HG03039 (cell line): Measurements from ENCODE around the gene SPATA18.
"Not testable (repeated sequence)": the region's sequence is repeated elsewhere in the genome, so short reads cannot be mapped to it uniquely, and the experiment has no call there.

Experiments
- ATAC-seq: cut with Tn5 transposase; IDR thresholded peaks from one replicate; pipeline ENCODE4 v1.9.1; 2021; ENCODE audit warnings: mild to moderate bottlenecking, moderate library complexity; ENCODE audit not compliant: unreplicated experiment

SPATA18 gene

DNA sequence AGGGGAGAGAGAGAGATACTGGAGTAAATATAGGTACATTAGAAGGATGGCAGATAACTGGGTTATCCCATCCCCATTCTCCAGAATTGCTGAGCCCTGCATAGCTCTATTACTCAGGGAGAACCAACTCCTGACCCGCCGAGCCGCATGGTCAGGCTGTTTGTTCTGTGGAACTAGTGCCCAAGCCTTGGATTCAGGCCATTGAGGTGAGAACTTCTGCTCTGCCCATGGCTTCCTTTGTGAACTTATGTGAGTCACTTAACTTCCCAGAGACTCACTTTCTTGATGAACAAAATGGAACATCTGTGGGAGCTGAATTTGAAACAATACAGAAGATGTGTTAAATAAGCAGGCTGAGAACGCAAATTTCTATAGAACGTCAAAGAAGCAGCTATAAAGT is 54.2 kb downstream of the SPATA18 start:
- ATAC-seq: no peak

DNA sequence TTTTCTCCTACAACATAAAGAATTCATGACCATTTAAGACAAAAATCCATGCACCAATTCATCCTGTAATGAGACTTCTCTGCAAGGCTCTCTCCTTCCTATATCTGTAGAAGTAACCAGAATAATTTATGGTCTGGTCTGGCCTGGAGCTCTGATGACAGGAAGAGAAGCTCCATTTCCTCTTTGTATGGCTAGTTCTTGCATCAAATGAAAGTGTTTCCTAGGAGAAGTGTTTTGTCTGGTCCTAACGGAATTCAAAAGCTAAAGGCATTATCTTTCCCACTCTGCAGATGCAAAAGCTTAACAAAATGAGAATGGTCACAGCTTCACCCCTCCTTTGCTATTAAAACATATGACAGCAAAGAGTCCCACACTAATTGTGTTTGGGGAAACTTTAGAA is 55.1 kb downstream of the SPATA18 start:
- ATAC-seq: no peak

DNA sequence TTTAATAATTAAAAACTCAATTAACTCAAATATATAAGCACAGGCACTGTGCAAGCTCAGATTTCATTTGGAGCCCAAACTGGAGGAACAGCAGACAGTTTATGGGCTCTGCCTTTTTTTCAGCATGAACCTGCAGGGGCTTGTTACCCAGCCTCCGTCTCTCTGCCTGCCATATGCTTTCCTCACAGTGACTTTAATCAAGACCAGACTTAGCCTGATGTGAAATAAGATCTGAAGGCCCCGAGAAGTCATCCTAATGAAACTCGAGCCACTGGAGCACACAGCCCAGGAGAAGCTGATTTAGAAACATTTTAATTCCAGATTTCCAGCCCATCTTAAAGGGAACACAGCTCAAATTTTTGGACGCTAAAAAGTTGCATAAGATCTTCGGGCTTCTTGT is 55.6 kb downstream of the SPATA18 start:
- no peak for ATAC-seq

DNA sequence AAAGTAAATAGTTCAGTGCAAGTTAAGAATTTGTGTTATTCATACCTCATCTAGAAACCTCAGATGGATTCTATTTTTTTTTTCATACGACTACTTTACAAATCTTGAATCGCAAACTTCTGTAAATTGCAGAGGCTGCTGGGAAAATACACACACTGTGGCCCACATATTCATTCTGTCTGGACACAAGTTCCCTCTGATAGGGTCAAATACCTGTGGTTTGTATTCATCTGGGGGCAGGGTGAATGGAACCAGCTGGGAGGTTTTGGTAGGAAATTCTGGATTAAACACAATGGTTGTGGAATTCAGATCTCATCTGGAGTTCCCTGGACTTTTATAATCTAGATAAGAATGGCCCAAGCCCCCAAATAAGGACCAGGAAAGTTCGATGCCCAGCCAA is 56.2 kb downstream of the SPATA18 start:
- no peak for ATAC-seq

DNA sequence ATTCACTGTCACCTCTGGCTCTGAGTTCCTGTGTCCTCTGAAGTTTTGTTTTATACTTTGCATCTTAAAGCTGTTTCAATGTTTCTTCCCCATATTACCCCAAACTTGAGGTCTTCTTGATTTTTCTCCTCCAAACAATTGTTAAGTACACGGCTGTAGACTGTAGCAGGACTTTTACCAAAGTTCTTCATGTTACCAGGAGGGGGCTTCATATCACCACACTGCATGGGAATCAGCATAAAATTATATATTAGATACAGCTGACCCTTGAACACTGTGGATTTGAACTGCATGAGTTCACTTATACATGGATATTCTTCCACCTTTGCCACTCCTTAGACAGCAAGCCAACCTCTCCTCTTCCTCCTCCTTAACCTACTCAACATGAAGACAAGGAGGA is 56.6 kb downstream of the SPATA18 start:
- no peak for ATAC-seq

DNA sequence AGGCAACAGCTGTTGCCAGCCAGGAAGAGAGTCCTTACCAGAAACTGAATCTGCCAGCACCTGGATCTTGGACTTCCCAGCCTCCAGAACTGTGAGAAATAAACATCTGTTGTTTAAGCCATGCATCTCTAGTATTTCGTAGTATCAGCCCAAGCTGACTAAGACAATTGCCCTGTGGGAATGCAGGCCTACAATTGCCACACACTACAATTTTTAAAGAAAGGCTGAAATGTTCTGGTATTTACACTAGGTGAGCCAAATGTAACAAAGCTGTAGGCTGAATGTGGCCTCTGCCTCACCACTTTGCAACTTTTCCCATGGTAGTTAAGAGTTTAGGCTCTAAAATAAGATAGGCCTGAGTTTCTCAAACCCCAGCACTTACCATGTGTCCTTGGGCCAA is 59.1 kb downstream of the SPATA18 start:
- ATAC-seq: no peak

DNA sequence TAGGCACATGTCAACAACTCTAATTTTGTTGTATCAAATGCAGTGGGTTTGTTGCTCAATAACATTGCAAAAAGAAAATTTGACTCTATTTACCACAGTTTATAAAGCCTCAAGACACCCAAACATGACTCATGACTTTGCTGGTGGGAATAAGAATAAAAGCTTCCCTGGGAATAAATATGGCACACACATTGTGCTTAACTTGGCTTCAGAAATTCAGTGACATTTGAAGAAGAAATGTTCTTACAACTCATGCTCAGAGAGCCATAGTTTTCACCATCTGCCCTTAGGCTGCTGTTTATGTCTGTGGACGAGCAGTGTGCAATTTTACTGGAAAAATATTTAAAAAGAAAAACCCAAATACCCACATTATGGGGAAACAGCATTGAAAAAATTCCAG is 60.9 kb downstream of the SPATA18 start:
- ATAC-seq: no peak

DNA sequence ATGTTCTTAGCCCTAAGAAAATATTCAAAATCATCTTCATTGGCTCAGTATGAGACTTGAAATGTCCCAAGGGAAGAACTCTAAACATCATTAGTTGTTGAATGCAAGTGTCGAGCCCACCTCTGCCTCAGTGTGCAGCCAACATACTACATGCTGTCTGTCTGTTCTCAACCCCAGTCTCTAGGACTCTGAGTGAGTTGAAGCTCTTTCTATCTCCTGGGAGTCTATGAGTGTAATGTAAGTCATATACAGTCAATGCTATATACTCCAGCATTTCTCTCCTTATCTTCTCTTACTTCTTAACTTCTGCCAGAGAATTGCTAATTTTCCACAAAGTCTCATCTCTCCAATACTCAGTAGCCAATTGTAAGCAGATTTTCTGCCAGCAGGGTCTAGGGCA is 61.3 kb downstream of the SPATA18 start:
- no peak for ATAC-seq

DNA sequence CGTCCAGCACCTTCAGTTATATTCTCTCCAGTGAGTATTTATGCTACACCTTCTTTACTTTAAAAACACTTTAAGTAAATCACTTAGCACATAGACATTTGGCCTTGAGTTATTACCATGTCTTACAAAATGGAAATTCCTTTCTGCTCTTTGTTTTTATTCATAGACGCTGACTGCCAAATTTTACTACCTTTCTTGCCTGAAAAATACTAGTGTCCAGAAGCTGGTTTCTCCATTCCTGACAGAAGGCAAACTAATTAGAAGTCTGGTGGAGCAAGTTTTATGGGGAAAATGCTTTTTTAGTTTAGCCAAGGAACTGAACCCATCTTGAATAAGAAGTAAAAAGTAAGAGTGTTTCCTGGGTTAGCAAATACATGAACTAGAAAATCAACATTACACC is 65.5 kb downstream of the SPATA18 start:
- no peak for ATAC-seq

DNA sequence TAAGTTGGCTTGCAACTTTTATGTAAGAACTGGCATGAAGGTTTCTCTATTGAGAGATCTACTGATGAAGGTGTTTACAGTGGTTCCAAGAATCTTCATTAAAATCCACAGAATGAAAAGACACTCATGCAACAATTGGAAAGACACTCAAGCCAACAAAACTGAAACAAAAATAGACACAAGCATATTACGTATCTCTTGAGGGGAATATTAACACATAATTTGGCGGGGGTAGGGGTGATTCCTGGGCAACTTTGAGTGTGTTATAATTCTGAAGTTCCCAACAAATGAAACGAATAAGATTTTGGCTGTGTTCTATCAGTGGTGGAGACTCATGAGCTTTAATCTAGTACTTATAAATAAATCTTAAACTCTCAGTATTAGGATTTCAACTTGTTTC is 75.1 kb downstream of the SPATA18 start:
- ATAC-seq: no peak

DNA sequence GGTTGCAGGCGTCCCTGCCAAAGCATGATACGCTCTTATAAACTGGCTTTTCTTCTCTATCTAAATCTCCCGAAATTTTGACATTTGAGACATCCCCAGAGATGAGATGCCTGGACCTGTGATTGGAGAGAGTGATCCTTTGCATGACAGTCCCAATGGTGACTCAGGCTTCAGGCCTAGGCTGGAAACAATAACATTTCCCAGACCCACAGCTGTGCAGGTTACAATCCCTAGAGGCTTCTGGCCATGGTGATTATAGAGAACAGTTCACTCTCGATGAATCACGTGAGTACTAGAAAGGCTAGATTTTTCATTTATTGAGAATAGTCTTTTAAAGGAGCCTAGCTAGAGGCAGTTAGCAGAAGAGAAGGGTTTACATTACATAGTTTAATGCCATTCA is 75.9 kb downstream of the SPATA18 start:
- no peak for ATAC-seq

DNA sequence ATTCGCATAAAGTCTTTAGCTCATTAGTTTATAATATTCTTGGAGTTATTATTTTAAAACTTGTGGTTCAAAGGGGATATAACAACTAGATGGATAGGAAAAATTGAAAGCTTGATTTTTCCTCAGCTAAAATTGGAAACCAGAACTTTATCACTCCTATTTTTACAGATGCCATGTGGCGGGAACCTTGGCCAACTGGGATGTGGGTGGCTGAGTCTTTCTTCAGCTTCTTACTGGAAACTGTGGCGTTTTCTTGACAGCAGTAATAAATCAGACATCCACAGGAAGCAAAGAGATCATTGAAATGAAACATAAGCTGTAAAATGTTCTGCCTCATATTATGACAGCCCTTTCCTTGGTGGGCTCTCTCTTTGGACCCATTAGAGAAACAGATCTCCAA is 84.1 kb downstream of the SPATA18 start:
- ATAC-seq: no peak

DNA sequence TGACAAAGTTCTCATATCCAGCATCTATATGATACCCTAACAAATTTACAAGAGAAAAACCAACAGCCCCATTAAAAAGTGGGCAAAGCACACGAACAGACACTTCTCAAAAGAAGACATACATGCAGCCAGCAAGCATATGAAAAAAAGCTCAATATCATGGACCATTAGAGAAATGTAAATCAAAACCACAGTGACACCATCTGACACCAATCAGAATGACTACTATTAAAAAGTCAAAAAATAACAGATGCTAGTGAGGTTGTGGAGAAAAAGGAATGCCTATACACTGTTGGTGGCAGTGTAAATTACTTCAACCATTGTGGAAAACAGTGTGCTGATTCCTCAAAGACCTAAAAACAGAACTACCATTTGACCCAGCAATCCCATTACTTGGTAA is 86.0 kb downstream of the SPATA18 start:
- not testable (repeated sequence) for ATAC-seq

DNA sequence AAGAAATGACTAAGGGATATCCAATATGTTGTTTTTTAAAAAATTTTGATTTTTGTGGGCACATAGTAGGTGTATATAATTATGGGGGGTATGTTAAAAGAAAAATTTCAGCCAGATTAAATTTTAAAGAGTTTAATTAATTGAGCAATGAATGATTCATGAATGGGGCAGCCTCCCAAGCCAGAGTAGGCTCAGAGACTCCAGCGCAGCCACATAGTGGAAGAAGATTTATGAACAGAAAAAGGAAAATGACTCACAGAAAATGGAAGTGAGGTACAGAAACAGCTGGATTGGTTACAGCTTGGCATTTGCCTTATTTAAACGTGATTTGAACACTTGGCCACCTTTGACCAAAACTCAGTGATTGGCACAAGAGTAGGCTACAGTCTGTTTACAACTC is 91.7 kb downstream of the SPATA18 start:
- no peak for ATAC-seq

DNA sequence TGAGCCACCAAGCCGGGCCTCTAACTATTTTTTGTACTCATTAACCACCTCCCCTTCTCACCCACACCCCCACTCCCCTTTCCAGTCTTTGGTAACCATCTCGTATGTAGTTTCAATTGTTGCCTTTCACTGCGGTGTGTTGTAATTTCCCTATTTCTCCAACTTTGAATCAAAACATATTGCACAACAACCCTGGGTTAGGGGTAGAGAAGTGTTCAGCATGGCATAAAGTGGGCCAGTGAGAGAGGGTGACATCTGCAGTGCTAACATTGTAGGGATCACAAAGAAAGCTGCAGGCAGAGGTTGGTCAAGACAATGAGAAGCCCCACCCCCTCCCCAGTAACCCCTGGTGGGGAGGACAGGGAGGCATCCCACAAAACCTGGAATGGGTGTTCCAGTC is 92.7 kb downstream of the SPATA18 start:
- no peak for ATAC-seq

DNA sequence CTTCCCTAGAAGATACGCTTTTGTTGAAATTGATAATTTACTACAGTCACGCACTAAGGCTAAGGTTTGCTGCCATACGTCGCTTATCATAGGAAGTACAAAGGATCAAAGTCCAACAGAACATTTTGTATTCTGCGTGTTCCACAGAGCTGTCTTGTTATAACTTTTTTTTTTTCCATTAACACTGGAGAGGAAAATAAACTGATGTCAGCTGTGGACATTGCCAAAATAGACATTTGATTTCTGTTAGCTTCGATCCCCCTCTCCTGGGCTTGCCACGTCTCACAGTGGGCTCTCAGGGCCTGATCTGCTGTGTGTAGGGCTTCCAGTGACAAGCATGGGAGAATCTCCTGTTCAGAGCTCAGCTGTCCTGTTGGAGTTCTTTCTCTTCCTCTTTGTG is 93.3 kb downstream of the SPATA18 start:
- ATAC-seq: no peak
